K562 (cell line): ENCODE results near the gene DOK7. TPM values are rescaled to one million over a fixed set of nuclear protein-coding genes. Genes with fewer than 3 reads are reported as not detected.

Experiments used
- DEAF1 ChIP-seq: fragments of 450-650 bp; formaldehyde crosslinking; IDR thresholded peaks from 2 replicates; pipeline ENCODE4 v1.4.0; 2020; ENCODE audit warnings: mild to moderate bottlenecking, moderate library complexity
- DPF2 ChIP-seq: fragments of 450-650 bp; IDR thresholded peaks from 2 replicates; pipeline ENCODE4 v1.6.1; 2016
- HNRNPH1 ChIP-seq: fragments of 200-400 bp; formaldehyde crosslinking; optimal IDR thresholded peaks from 2 replicates; pipeline ENCODE3; 2017; ENCODE audit warnings: low read depth, mild to moderate bottlenecking, low read length, moderate library complexity
- MXI1 ChIP-seq: IDR thresholded peaks from 2 replicates; pipeline ENCODE4 v1.6.1; 2011; ENCODE audit warnings: low read depth, mild to moderate bottlenecking, improper control_type of control experiment, low read length
- TRIM25 ChIP-seq: fragments of 450-650 bp; IDR thresholded peaks from 2 replicates; pipeline ENCODE4 v1.7.0; 2016; ENCODE audit warnings: borderline replicate concordance
- USF1 ChIP-seq: sonication (generic); formaldehyde crosslinking; IDR thresholded peaks from 2 replicates; pipeline ENCODE4 v1.9.0; 2022; ENCODE audit warnings: mild to moderate bottlenecking, missing genetic modification reagents
- ZBTB11 ChIP-seq, 3 experiments: fragments of 200-800 bp in 1 of 3; fragments of 250-450 bp in 1 of 3; fragments of 450-650 bp in 1 of 3; sonication (Bioruptor Pico) in 1 of 3; sonication (Bioruptor generic) in 1 of 3; formaldehyde crosslinking in 1 of 3; IDR thresholded peaks; 2 replicates each; pipeline versions ENCODE4 v1.6.1 to v1.8.0; 2016 to 2022; ENCODE audit warnings: mild to moderate bottlenecking in 2 of 3, missing genetic modification characterization in 2 of 3, missing compliant biosample characterization in 1 of 3, moderate library complexity in 1 of 3
- ZNF146 ChIP-seq: IDR thresholded peaks from one replicate; pipeline ENCODE4 v1.6.1; 2018; ENCODE audit warnings: missing compliant biosample characterization; ENCODE audit not compliant: unreplicated experiment
- polyA plus RNA-seq, 8 experiments: library from polyadenylated mRNA; depleted of rRNA in 4 of 8; stranded (reverse) in 5 of 8; unstranded in 3 of 8; fragments of >200 nt; fragmentation: Nextera tagmentation in 2 of 8; fragmentation: Illumina TruSeq in 1 of 8; extraction: Ambion mirVana in 2 of 8; extraction: Trizol in 1 of 8; gene quantifications; 2 replicates each; pipeline versions ENCODE4 v1.2.1 to v1.2.3, GENCODE V29; 2011 to 2014; ENCODE audit warnings: inconsistent platforms in 1 of 8, missing spikeins in 1 of 8
- total RNA-seq, 7 experiments: library from RNA; depleted of rRNA in 6 of 7; stranded (reverse); fragments of >200 nt in 6 of 7; fragmentation: Illumina TruSeq in 2 of 7; extraction: Trizol in 2 of 7; gene quantifications; 2 replicates each; pipeline versions ENCODE4 v1.2.1 to v1.2.3, GENCODE V29; 2011 to 2021; ENCODE audit warnings: low replicate concordance in 1 of 7

The DOK7 gene
- total and polyA plus RNA-seq, 9 of the 15 experiments (the other 6 are each of a cell fraction or from before 2014, with no cell fraction given): not detected

GRCh38 chr4:3475041-3475712 is 12.1 kb downstream of the DOK7 start (continued):
- TF ChIP-seq ZBTB11 (CRISPR knock-in tag; IDR thresholded peaks at IDR 0.05) (no peak), TRIM25 (no peak), USF1 (CRISPR knock-in tag) (no peak), DPF2 (no peak), MXI1 (no peak), HNRNPH1 (no peak), DEAF1 (no peak), ZNF146 (CRISPR knock-in tag) (no peak)
